Ovary (tissue), 3 donors: Measurements from ENCODE around the gene COA7.

ENCODE experiments used
- CTCF ChIP-seq, 3 donors: fragments of 450-650 bp in 2 of 3; fragments of 200-600 bp in 1 of 3; IDR thresholded peaks; one replicate each; pipeline versions ENCODE4 v1.5.1 to v1.8.0; 2016 to 2022; ENCODE audit warnings: antibody characterized with exemption in 3 of 3, mild to moderate bottlenecking in 1 of 3
- EP300 ChIP-seq: sonication (generic); formaldehyde crosslinking; IDR thresholded peaks from one replicate; pipeline ENCODE4 v1.6.1; 2017; ENCODE audit warnings: antibody characterized with exemption
- POLR2A ChIP-seq: fragments of 450-650 bp; IDR thresholded peaks from one replicate; pipeline ENCODE4 v1.6.1; 2017; ENCODE audit warnings: antibody characterized with exemption, mild to moderate bottlenecking, moderate library complexity
- donor health status: DM: no; HTN: no; CAD: no.

GRCh38 chr1:52657702-52658101 lies 40.4 kb downstream of the COA7 start:
- no peak for TF ChIP-seq CTCF (IDR thresholded peaks at IDR 0.05)
- no peak for TF ChIP-seq POLR2A
- TF ChIP-seq EP300: no peak
